Fibroblast of skin of abdomen (primary cell): ENCODE measurements around the gene PCDHGB6.
"Not testable (repeated sequence)": the region's sequence is repeated elsewhere in the genome, so short reads cannot be mapped to it uniquely, and the experiment has no call there.

Experiments used
- DNase-seq: peaks from one replicate; pipeline ENCODE4 v3.0.0-alpha.2; 2013

Gene PCDHGB6

DNA sequence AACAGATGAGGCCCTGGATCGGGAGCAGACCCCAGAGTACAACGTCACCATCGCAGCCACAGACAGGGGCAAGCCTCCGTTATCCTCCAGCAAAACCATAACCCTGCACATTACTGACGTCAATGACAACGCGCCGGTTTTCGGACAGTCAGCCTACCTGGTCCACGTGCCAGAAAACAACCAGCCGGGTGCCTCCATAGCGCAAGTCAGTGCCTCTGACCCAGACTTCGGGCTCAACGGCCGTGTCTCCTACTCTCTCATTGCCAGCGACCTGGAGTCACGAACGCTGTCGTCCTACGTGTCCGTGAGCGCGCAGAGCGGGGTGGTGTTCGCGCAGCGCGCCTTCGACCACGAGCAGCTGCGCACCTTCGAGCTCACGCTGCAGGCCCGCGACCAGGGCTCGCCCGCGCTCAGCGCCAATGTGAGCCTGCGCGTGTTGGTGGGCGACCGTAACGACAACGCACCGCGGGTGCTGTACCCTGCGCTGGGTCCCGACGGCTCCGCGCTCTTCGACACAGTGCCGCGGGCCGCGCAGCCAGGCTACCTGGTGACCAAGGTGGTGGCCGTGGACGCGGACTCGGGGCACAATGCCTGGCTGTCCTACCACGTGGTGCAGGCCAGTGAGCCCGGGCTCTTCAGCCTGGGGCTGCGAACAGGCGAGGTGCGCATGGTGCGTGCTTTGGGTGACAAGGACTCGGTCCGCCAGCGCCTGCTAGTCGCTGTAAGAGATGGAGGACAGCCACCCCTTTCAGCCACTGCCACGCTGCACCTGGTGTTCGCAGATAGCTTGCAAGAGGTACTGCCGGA, 11.5 kb downstream of the PCDHGB6 start:
- no peak for DNase-seq

- peak; percentile 71 for DNase-seq
Observed at GRCh38 chr5:141420855-141421488, 13.2 kb downstream of the PCDHGB6 start, which contains the start of gene PCDHGA11. Gene PCDHGA11, plus strand, starts transcription at chr5:141421051. Its CDS starts 177 bp downstream, at chr5:141421228.

GRCh38 chr5:141421489-141421855, 13.7 kb downstream of the PCDHGB6 start:
- no peak for DNase-seq

DNA sequence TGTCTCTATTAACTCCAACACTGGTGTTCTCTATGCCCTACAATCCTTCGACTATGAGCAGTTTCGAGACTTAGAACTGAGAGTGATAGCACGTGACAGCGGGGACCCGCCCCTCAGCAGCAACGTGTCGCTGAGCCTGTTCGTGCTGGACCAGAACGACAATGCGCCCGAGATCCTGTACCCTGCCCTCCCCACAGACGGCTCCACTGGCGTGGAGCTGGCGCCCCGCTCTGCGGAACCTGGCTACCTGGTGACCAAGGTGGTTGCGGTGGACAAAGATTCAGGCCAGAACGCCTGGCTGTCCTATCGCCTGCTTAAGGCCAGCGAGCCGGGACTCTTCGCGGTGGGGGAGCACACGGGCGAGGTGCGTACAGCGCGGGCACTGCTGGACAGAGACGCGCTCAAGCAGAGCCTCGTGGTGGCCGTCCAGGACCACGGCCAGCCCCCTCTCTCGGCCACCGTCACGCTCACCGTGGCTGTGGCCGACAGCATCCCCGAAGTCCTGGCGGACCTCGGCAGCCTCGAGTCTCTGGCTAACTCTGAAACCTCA, 15.0 kb downstream of the PCDHGB6 start:
- no peak for DNase-seq

- DNase-seq: no peak
Observed at GRCh38 chr5:141427783-141428426, 20.1 kb downstream of the PCDHGB6 start.

DNA sequence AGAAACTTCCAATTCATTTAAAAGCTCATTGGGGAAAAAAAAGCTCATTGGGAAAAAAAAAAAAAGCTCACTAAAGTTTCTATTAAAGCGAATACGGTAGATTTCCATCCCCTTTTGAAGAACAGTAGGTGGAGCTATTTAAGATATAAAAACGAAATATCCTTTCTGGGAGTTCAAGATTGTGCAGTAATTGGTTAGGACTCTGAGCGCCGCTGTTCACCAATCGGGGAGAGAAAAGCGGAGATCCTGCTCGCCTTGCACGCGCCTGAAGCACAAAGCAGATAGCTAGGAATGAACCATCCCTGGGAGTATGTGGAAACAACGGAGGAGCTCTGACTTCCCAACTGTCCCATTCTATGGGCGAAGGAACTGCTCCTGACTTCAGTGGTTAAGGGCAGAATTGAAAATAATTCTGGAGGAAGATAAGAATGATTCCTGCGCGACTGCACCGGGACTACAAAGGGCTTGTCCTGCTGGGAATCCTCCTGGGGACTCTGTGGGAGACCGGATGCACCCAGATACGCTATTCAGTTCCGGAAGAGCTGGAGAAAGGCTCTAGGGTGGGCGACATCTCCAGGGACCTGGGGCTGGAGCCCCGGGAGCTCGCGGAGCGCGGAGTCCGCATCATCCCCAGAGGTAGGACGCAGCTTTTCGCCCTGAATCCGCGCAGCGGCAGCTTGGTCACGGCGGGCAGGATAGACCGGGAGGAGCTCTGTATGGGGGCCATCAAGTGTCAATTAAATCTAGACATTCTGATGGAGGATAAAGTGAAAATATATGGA, 22.7 kb downstream of the PCDHGB6 start, which contains the start of gene PCDHGA12:
Gene PCDHGA12 (plus strand): TSS at position 176 of the 782 bp plus-strand sequence. CDS start 253 bp downstream, at position 429.
- peak; percentile 90 for DNase-seq

- peak; percentile 44 for DNase-seq
Observed at GRCh38 chr5:141431286-141431685, 23.5 kb downstream of the PCDHGB6 start.

GRCh38 chr5:141432308-141432707, 24.5 kb downstream of the PCDHGB6 start:
- not testable (repeated sequence) for DNase-seq

DNA sequence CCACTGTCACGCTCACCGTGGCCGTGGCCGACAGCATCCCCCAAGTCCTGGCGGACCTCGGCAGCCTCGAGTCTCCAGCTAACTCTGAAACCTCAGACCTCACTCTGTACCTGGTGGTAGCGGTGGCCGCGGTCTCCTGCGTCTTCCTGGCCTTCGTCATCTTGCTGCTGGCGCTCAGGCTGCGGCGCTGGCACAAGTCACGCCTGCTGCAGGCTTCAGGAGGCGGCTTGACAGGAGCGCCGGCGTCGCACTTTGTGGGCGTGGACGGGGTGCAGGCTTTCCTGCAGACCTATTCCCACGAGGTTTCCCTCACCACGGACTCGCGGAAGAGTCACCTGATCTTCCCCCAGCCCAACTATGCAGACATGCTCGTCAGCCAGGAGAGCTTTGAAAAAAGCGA, 24.9 kb downstream of the PCDHGB6 start:
- DNase-seq: not testable (repeated sequence)

DNA sequence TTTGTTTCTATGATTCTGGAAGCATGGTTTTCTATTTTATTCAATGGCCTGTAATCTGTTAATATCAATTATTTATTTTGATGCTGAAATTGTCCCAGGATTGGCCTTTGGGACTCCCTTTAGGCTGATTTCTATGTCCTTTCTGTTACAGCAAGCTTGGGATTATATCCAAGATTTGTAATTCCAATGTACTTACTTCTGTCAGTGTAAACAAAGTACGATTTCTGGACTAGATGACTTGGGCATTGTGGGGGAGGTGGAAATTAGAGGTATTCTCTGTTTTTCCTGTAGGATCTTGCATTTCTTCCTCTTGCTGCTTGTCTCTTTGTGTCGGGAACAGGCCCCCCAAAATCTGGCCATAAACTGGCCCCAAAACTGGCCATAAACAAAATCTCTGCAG, 26.2 kb downstream of the PCDHGB6 start:
- no peak for DNase-seq

DNA sequence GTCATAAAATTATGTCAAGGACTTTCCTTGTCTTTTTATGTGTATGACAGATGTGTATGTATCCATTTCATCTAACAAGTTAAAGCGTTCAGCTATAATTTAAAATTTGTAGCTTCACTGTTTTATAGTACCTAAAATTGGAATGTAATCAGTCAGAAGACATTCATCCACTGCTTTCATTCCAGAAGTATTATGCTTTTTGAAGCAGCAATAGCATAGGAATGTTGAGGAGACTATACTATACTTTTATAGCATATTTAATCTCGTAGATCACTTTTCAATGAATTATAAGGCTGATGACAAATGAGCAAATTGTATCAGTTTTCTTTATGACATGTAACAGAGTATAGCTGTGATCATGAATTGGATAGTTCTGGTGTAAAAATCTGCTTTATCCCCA, 29.4 kb downstream of the PCDHGB6 start:
- DNase-seq: peak; percentile 44

GRCh38 chr5:141439411-141440141, 31.8 kb downstream of the PCDHGB6 start:
- peak; percentile 47 for DNase-seq

GRCh38 chr5:141440341-141440740, 32.5 kb downstream of the PCDHGB6 start:
- no peak for DNase-seq

DNA sequence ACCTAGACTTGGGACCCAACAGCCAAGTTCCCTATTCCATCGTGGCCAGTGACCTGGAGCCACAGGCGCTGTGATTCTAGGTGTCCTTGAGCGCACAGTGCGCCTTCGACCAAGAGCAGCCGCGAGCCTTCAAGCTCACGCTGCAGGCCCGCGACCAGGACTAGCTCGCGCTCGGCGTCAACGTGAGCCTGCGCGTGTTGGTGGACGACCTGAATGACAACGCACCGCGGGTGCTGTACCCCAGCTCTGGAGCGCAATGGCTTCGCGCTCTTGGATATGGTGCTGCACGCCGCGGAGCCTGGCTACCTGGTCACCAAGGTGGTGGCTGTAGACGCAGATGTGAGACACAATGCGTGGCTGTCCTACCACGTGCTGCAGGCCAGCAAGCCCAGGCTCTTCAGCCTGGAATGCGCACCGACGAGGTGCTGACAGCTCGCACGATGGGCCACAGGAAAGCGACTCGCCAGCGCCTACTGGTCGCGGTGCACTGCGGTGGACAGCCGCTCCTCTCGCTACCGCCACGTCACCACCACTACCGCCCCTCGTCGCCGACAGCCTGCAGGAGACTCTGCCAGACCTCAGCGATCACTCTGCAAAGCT, 33.9 kb downstream of the PCDHGB6 start:
- no peak for DNase-seq
